Measurements from ENCODE around the gene NDUFAF2.
"Not testable (repeated sequence)": the region's sequence is repeated elsewhere in the genome, so short reads cannot be mapped to it uniquely, and the experiment has no call there.

The NDUFAF2 gene

GRCh38 chr5:60959156-60959555, 14.2 kb downstream of the NDUFAF2 start:
- DNase-seq (ENCODE audit: low read depth) = peak; percentile 9
- H3K4me3 ChIP-seq (ENCODE audit: low read depth, low read length) = no peak overlapping the region
- peak; percentile 8 for TF ChIP-seq CTCF (IDR thresholded peaks at IDR 0.05; ENCODE audit: insufficient read depth, low read depth, low read length, missing control alignments)

GRCh38 chr5:60960591-60960990, 15.6 kb downstream of the NDUFAF2 start:
- DNase-seq (ENCODE audit: low read depth) = peak; percentile 31

GRCh38 chr5:60961685-60962084, 16.7 kb downstream of the NDUFAF2 start:
- no peak for DNase-seq (ENCODE audit: low read depth)
- no peak overlapping the region for H3K4me3 ChIP-seq (ENCODE audit: low read depth, low read length)
- TF ChIP-seq CTCF (IDR thresholded peaks at IDR 0.05; ENCODE audit: insufficient read depth, low read depth, low read length, missing control alignments) = no peak

More at GRCh38 chr5:60960591-60960990, 15.6 kb downstream of the NDUFAF2 start:
- H3K4me3 ChIP-seq (ENCODE audit: low read depth, low read length) = no peak overlapping the region
- TF ChIP-seq CTCF (IDR thresholded peaks at IDR 0.05; ENCODE audit: insufficient read depth, low read depth, low read length, missing control alignments) = peak; percentile 47

GRCh38 chr5:60972231-60972630, 27.2 kb downstream of the NDUFAF2 start:
- peak; percentile 26 for DNase-seq (ENCODE audit: low read depth)
- no peak for TF ChIP-seq CTCF (IDR thresholded peaks at IDR 0.05; ENCODE audit: insufficient read depth, low read depth, low read length, missing control alignments)
- H3K4me3 ChIP-seq (ENCODE audit: low read depth, low read length) = no peak overlapping the region

GRCh38 chr5:60977956-60978737, 33.1 kb downstream of the NDUFAF2 start:
- no peak for TF ChIP-seq CTCF (IDR thresholded peaks at IDR 0.05; ENCODE audit: insufficient read depth, low read depth, low read length, missing control alignments)

GRCh38 chr5:60978968-60979367, 34.0 kb downstream of the NDUFAF2 start:
- no peak for DNase-seq (ENCODE audit: low read depth)
- TF ChIP-seq CTCF (IDR thresholded peaks at IDR 0.05; ENCODE audit: insufficient read depth, low read depth, low read length, missing control alignments) = no peak
- no peak overlapping the region for H3K4me3 ChIP-seq (ENCODE audit: low read depth, low read length)

More at GRCh38 chr5:60977956-60978737, 33.1 kb downstream of the NDUFAF2 start:
- no peak for DNase-seq (ENCODE audit: low read depth)
- no peak overlapping the region for H3K4me3 ChIP-seq (ENCODE audit: low read depth, low read length)

GRCh38 chr5:60980511-60980910, 35.5 kb downstream of the NDUFAF2 start:
- no peak overlapping the region for H3K4me3 ChIP-seq (ENCODE audit: low read depth, low read length)
- no peak for DNase-seq (ENCODE audit: low read depth)
- TF ChIP-seq CTCF (IDR thresholded peaks at IDR 0.05; ENCODE audit: insufficient read depth, low read depth, low read length, missing control alignments) = no peak

- DNase-seq (ENCODE audit: low read depth); H3K4me3 ChIP-seq (ENCODE audit: low read depth, low read length): not testable (repeated sequence)
Measured at GRCh38 chr5:60982127-60982526, 37.1 kb downstream of the NDUFAF2 start.

All from GM12865 (cell line).